Panc1 (cell line): ENCODE results near the gene BARHL1. TPM values are rescaled to one million over a fixed set of nuclear protein-coding genes. Genes with fewer than 3 reads are reported as not detected.

Experiments used
- ATAC-seq: fragments of 200-7000 bp; cut with Tn5 transposase; 2 replicates; pipeline ENCODE4 v1.9.1; 2020; ENCODE audit warnings: mild to moderate bottlenecking, moderate library complexity
- BruUV-seq: library from RNA; stranded (reverse); fragments of 400-500 nt; replicated peaks from 2 replicates; lab custom pipeline; 2021; lab: Mats Ljungman, UMichigan
- CTCF ChIA-PET: fragments of 300-600 bp; sonication (Branson Sonifier 250); formaldehyde crosslinking; loops from one replicate; lab custom pipeline; 2022; ENCODE audit warnings: antibody characterized with exemption; lab: Charles Lee
- POLR2A ChIA-PET: fragments of 300-600 bp; sonication (Branson Sonifier 250); formaldehyde crosslinking; loops from one replicate; lab custom pipeline; 2022; ENCODE audit warnings: antibody characterized with exemption; lab: Charles Lee
- DNase-seq: peaks from one replicate; pipeline ENCODE4 v3.0.0-alpha.2; 2010; ENCODE audit warnings: low read depth, low spot score
- H3K27ac ChIP-seq: 2 replicates; pipeline ENCODE4 v1.5.1; 2011; ENCODE audit warnings: mild to moderate bottlenecking, low read length, inconsistent platforms
- H3K27me3 ChIP-seq: fragments of 200-500 bp; sonication (Bioruptor generic); 2 replicates; pipeline ENCODE4 v1.6.0; 2014; ENCODE audit warnings: low read length, inconsistent platforms; ENCODE audit not compliant: control insufficient read depth, insufficient read depth
- H3K36me3 ChIP-seq: fragments of 200-500 bp; sonication (Bioruptor generic); 2 replicates; pipeline ENCODE4 v1.5.1; 2014; ENCODE audit warnings: inconsistent platforms, mild to moderate bottlenecking, low read length, moderate library complexity; ENCODE audit not compliant: control insufficient read depth, insufficient read depth
- H3K4me1 ChIP-seq: 2 replicates; pipeline ENCODE4 v1.5.1; 2011; ENCODE audit warnings: inconsistent platforms, mild to moderate bottlenecking, low read length, moderate library complexity; ENCODE audit not compliant: control insufficient read depth, insufficient read depth
- H3K4me3 ChIP-seq, 2 experiments: 2 replicates each; pipeline ENCODE4 v1.5.1; 2011 to 2012; ENCODE audit warnings: low read depth in 2 of 2, low read length in 2 of 2, mild to moderate bottlenecking in 2 of 2, inconsistent platforms in 1 of 2, moderate library complexity in 1 of 2
- H3K9me3 ChIP-seq: fragments of 200-500 bp; sonication (Bioruptor generic); 2 replicates; pipeline ENCODE4 v1.5.1; 2014; ENCODE audit warnings: low read depth, mild to moderate bottlenecking, inconsistent platforms, low read length, moderate library complexity; ENCODE audit not compliant: control insufficient read depth, insufficient read depth
- CTCF ChIP-seq: fragments of 450-650 bp; IDR thresholded peaks from 2 replicates; pipeline ENCODE4 v1.5.1; 2017; ENCODE audit warnings: mild to moderate bottlenecking
- POLR2AphosphoS5 ChIP-seq: IDR thresholded peaks from 2 replicates; pipeline ENCODE4 v1.6.1; 2012; ENCODE audit warnings: mild to moderate bottlenecking, low read depth, low read length, moderate library complexity
- REST ChIP-seq, 2 experiments: IDR thresholded peaks; 2 replicates each; pipeline ENCODE4 v1.6.1; 2011 to 2012; ENCODE audit warnings: low read depth in 2 of 2, control low read depth in 1 of 2, low read length in 1 of 2, mild to moderate bottlenecking in 1 of 2, moderate library complexity in 1 of 2; ENCODE audit not compliant: insufficient read depth in 1 of 2
- SIN3A ChIP-seq: IDR thresholded peaks from 2 replicates; pipeline ENCODE4 v1.6.1; 2012; ENCODE audit warnings: low read depth, mild to moderate bottlenecking, low read length, moderate library complexity, borderline replicate concordance; ENCODE audit not compliant: insufficient read depth
- TCF7L2 ChIP-seq: IDR thresholded peaks from 2 replicates; pipeline ENCODE4 v1.6.1; 2011; ENCODE audit warnings: mild to moderate bottlenecking, low read depth, low read length, inconsistent platforms
- in situ Hi-C: cut with HindIII; loops from 2 replicates; pipeline ENCODE4 v1.10.0; 2016; ENCODE audit warnings: low sequenced_read_pairs, low pct_unique_long_range_greater_than_20kb
- intact Hi-C: fragments of 100-400 bp; cut with micrococcal nuclease; formaldehyde crosslinking; loops from one replicate; pipeline ENCODE4 v1.10.0; 2022; ENCODE audit not compliant: unreplicated experiment
- total RNA-seq: library from RNA; stranded (reverse); gene quantifications from one replicate; pipeline ENCODE4 v1.2.1, GENCODE V29; 2021; ENCODE audit not compliant: unreplicated experiment

Gene BARHL1
- total RNA-seq, 1 experiment from 2014 or later: not detected

GRCh38 chr9:132610661-132611060 lies 28.3 kb downstream of the BARHL1 start:
- POLR2A ChIA-PET: no interaction called here

GRCh38 chr9:132614324-132614723 lies 31.9 kb downstream of the BARHL1 start:
- no peak overlapping the region for H3K4me3 ChIP-seq
- DNase-seq (no peak), ATAC-seq (no peak)
- TF ChIP-seq SIN3A: no peak
- TF ChIP-seq POLR2AphosphoS5: no peak
- no peak for TF ChIP-seq CTCF
- TF ChIP-seq TCF7L2: no peak
- TF ChIP-seq REST (IDR thresholded peaks at IDR 0.05; ENCODE audit: insufficient read depth in 1 of 2, low read depth in 2 of 2, low read length in 1 of 2): no peak
- no peaks in the 10 kb centered on the region for H3K27me3 ChIP-seq
- in situ Hi-C loops (no loop called here), intact Hi-C loops (no loop called here)
- peaks cover 20% of the 10 kb centered on the region for H3K36me3 ChIP-seq
- BruUV-seq: no TSS peak
- ChIA-PET CTCF (no interaction called here), POLR2A (no interaction called here)
- H3K4me1 ChIP-seq: no peaks in the 10 kb centered on the region
- no peak overlapping the region for H3K27ac ChIP-seq
- no peaks in the 10 kb centered on the region for H3K9me3 ChIP-seq

More at GRCh38 chr9:132610661-132611060, 28.3 kb downstream of the BARHL1 start:
- in situ Hi-C loops: no loop called here
- no TSS peak for BruUV-seq
- DNase-seq (no peak), ATAC-seq (no peak)
- intact Hi-C loops: no loop called here
- Histone ChIP-seq H3K4me1 (no peaks in the 10 kb centered on the region), H3K4me3 (no peak overlapping the region), H3K9me3 (no peaks in the 10 kb centered on the region), H3K27me3 (no peaks in the 10 kb centered on the region), H3K36me3 (peaks cover 5% of the 10 kb centered on the region; the same call in 1 of the 2 replicates), H3K27ac (no peak overlapping the region)
- CTCF ChIA-PET: no interaction called here
- TF ChIP-seq TCF7L2 (no peak), REST (IDR thresholded peaks at IDR 0.05; ENCODE audit: insufficient read depth in 1 of 2, low read depth in 2 of 2, low read length in 1 of 2) (no peak), SIN3A (no peak), CTCF (no peak), POLR2AphosphoS5 (no peak)
